Measurements from ENCODE around the gene SLC39A11.
"Not testable (repeated sequence)": the region's sequence is repeated elsewhere in the genome, so short reads cannot be mapped to it uniquely, and the experiment has no call there.

SLC39A11 gene

GRCh38 chr17:72940496-72940895 lies 152.0 kb downstream of the SLC39A11 start:
- no peak for DNase-seq

GRCh38 chr17:72938482-72938881 lies 154.0 kb downstream of the SLC39A11 start:
- DNase-seq = peak; percentile 17

GRCh38 chr17:72937707-72938106 lies 154.8 kb downstream of the SLC39A11 start:
- peak; percentile 12 for DNase-seq

- not testable (repeated sequence) for DNase-seq
These were observed 155.2 kb downstream of the SLC39A11 start for GRCh38 chr17:72937254-72937653.

DNA sequence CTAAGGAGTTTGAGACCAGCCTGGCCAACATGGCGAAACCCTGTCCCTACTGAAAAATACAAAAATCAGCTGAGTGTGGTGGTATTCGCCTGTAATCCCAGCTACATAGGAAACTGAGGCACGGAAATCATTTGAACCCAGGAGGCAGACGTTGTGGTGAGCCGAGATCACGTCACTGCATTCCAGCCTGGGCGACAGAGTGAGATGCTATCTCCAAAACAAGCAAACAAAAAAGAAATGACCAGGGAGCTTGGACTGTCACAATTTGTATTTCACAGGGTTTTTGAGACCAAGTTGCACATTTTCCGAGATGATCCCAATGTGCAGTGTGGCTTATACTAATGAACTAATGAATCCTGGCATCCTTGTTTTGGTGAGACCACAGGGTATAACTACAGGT lies 156.5 kb downstream of the SLC39A11 start:
- DNase-seq = no peak

GRCh38 chr17:72934927-72935326 lies 157.6 kb downstream of the SLC39A11 start:
- no peak for DNase-seq

DNA sequence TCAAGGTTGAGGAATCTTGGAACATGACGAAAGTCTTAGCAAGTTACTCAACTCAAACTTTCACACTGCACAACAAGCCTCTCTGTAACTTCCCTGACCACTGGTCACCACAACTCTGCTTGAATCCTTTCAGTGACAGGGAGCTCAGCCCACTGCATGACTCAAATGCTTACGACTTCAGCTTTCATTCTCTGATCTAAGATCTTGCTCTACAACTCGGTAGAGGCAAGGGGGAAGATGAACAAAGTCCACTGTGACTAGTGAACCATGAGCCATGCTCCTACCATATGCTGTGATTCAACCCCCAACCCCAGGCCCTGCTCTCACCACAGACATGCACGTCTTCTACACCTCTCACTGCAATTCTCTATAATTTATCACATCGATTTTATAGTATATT lies 160.9 kb downstream of the SLC39A11 start:
- no peak for DNase-seq

- no peak for DNase-seq
These were observed 161.3 kb downstream of the SLC39A11 start for GRCh38 chr17:72931163-72931562.

DNA sequence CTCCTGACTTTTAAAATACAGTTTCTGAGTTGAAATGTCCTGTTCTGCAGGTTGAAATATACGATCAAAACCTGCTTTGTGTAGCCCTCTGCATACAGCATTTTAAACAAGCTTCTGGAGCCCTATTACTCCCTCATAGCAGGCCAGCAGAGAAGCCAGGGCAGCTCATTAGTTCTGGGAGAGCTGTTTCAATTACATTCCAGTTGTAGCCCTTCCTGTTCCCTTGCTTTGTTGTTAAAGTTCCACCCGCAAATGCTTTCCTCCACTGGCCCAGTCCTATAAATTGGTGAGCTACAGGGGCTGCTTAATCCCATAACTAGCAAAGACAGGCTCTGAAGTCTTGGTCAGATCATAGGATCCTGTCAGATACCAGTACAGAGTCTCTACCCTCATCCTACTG lies 162.5 kb downstream of the SLC39A11 start:
- DNase-seq = no peak

DNA sequence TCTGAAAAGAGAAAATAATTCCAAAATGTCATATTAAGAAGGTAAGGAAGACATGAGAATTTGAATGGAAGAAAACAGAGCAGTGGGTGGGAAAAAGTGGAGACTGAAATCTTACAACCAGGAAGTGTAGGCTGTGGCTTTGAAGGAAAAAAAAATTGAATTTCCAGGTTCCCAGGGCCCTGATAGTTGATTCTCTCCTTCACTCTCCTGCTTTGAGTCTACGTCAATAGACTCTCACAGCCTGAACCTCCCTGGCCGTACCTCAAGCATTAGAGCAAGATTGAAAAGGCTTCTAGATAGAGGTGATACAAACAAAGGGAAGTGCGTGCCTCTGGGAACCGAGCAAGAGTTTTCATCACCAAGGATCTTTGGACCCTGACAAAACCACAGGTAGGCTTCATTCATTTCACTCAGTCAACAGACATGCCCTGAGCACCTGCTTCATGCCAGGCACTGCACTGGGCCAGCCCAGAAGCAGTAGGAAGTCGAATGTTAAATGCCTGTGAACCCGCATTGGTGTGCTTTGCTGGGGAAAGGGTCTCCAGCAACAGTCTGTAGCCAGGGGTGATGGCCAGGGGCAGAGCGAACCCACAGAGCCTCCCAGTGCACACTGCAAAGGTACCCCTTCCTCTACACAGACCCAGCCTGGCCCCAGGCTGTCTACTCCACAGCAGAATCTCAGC lies 163.9 kb downstream of the SLC39A11 start:
- no peak for DNase-seq

GRCh38 chr17:72927760-72928159 lies 164.7 kb downstream of the SLC39A11 start:
- DNase-seq = no peak

DNA sequence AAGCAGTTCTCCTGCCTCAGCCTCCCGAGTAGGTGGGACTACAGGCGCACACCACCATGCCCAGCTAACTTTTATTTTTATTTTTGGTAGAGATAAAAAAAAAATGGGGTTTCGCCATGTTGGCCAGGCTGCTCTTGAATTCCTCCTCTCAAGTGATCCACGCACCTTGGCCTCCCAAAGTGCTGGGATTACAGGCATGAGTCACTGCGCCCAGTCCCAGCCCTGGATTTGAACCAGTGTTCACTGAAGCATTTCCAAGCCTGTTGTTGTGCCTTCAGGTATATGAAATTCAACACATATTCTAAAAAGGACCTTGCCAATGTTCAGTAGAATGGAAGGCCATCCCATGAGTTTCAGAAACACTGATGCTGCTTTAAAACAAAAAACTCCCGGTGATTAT lies 165.3 kb downstream of the SLC39A11 start:
- no peak for DNase-seq

DNA sequence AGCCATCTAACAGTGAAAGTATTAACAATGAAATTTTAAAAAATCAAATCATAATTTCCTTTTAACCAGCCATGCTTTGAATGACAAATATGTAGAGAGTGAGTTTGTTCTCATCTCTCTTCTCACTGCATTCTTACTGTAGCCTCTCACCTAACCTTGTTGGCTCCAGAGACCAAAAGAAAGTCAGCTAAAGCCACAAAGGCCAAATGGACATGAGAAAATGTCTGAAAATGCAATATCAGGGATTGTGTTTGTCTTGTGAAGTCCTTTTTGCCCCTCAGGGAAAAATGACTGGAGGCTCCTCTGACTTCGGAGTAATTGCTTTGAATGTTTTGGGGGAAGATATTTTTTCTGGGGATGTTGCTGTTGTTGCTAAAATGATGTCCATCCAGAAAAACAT lies 166.3 kb downstream of the SLC39A11 start:
- no peak for DNase-seq

- DNase-seq = no peak
These were observed 168.3 kb downstream of the SLC39A11 start for GRCh38 chr17:72924196-72924595.

DNA sequence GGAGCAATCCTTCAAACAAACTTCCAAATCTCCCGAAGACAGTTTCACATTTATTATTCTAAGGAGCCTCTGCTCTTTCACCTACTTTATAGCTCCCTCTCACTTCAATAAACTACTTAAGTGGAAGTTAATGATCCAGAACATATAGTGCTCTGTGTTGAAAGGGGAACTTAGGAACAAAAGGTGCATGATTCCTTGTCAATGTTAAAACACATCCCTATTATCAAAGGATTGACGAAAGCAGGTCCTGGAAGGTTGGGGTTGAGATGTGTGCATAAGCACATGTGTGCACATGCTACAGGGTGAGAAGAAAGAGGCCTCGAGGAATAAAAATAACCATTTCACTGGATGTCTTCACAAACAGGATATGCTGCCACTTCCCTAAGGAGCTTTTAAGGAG lies 170.3 kb downstream of the SLC39A11 start:
- DNase-seq = no peak

DNA sequence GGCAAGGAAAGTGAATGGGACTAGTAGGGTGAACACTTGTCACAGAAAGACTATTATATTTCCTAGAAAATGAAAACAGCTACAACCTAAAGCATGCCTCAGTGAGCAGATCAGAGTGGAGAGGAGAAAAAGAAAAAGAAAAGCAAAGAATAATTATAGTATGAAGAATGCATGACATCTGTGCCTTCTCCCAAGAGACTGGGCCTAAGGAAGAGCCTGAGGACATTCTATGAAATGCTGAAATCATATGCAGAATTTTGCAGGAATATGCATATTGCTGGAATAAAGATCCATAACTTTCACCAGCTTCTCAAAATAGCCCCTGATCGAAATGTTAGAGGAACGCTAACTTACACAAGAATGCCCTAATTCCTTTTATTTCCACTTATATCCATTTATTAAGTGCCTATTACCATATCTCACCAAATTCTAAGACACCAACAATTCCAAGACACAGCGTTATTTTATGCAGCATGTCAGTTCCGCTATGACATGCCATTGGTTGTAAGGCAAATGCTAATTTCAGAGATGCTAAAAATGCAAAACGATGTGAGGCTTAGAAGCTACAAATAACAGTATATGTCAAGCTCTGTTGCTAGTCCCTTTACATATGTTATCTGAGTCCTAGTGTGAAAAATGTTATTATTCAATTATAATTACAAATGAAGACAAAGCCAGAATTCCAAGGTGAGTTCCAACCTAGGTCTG lies 171.0 kb downstream of the SLC39A11 start:
- no peak for DNase-seq

- DNase-seq = no peak
These were observed 172.0 kb downstream of the SLC39A11 start for GRCh38 chr17:72920513-72920912.

- no peak for DNase-seq
These were observed 175.5 kb downstream of the SLC39A11 start for GRCh38 chr17:72916991-72917390.

GRCh38 chr17:72915625-72916081 lies 176.8 kb downstream of the SLC39A11 start:
- no peak for DNase-seq

DNA sequence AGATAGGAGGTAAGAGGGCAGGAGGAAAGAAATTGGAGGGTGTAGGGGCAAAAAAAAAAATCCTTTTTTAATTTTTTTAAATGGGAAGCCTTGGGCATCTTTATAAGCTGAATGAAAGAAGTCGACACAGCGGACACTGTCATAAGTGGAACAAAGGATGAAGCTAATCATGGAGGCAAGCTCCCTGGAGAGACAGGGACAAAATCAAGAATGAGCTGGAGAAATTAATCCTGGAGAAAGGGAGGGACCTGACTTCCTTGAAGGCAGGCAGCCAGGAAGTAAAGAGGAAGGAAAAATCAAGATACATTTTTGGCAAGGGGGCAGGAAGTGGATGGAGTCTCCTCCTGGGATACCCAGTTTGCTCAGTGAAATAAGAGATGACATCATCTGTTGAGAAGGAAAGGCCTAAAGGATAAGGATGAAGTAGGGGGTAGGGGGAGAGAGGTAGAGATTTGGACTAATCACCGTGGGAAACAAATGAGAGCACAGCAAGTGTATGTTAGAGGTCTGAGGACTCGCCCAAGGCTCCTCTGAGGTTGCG lies 179.3 kb downstream of the SLC39A11 start:
- no peak for DNase-seq

DNA sequence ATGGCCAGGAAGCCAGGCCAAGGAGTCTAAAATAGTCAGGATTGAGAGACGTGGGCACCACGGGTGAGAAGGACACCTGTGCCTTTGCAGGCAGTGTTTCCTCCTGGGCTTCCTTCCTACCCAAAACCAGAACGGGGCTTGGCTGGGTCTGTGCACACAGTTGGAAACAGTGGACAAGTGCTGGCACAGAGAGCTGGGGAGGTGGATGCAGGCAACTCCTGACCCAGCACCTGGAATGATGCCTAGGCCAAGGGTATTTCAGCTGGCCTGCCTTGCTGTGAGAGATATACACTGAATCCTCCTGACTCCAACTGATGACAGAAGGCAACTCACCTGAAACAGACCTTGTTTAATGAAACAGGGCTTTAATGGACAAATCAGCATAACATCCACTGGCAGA lies 186.2 kb downstream of the SLC39A11 start:
- DNase-seq = no peak

DNA sequence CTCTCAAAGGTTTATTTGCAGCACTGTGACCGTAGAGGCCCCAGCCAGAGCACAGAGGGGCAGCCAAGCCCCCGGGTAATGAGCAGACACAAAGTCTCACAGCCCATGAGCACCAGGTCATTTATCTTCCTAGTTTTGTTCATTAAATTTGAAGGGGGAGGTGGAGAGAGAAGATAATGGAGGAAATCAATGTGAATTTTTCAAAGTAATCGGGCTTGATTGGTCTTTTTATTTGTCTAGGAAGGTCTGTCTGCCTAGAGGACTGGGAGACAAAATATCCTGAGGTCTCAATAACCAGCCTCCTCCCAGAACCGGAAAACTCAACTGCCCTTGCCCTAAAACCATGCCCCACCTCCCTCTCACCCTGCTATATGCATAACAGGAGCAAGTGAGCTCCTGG lies 189.0 kb downstream of the SLC39A11 start:
- no peak for DNase-seq

GRCh38 chr17:72901657-72902056 lies 190.8 kb downstream of the SLC39A11 start:
- DNase-seq = no peak

- DNase-seq = no peak
These were observed 191.4 kb downstream of the SLC39A11 start for GRCh38 chr17:72901083-72901482.

GRCh38 chr17:72900654-72900971 lies 191.9 kb downstream of the SLC39A11 start:
- DNase-seq = no peak
